Colonic mucosa (tissue), 4 donors: ENCODE measurements around the gene HLA-DRB1. TPM values are rescaled to one million over a fixed set of nuclear protein-coding genes. Genes with fewer than 3 reads are reported as not detected.

Experiments used
- DNase-seq: peaks from one replicate; pipeline ENCODE4 v3.0.0-alpha.2; 2020
- H3K27ac ChIP-seq: fragments of 200-600 bp; one replicate; pipeline ENCODE4 v1.8.0; 2021
- H3K27me3 ChIP-seq: fragments of 200-600 bp; one replicate; pipeline ENCODE4 v1.8.0; 2021
- H3K36me3 ChIP-seq: fragments of 200-600 bp; one replicate; pipeline ENCODE4 v1.8.0; 2021
- H3K4me1 ChIP-seq: fragments of 200-600 bp; one replicate; pipeline ENCODE4 v1.8.0; 2021; ENCODE audit warnings: mild to moderate bottlenecking
- H3K4me3 ChIP-seq: fragments of 200-600 bp; one replicate; pipeline ENCODE4 v1.8.0; 2021
- H3K9ac ChIP-seq, 2 donors: one replicate each; pipeline ENCODE4 v1.7.0; 2013; ENCODE audit warnings: control low read depth in 2 of 2, low read depth in 2 of 2, low read length in 2 of 2
- H3K9me3 ChIP-seq: fragments of 200-600 bp; one replicate; pipeline ENCODE4 v1.8.0; 2021
- intact Hi-C: fragments of 100-400 bp; cut with DNase I; formaldehyde crosslinking; loops from one replicate; pipeline ENCODE4 v1.14.1; 2022
- total RNA-seq, 2 donors: library from RNA; stranded (reverse); fragmentation: NEBNext Ultra II Directional in 1 of 2; extraction: Animal tissue kit (Norgen Biotek cat#: 25700) in 1 of 2; gene quantifications; one replicate each; pipeline ENCODE4 v1.2.1, GENCODE V29; 2021
- TF ChIP-seq, protein P1 (sequence below): fragments of 200-600 bp; IDR thresholded peaks from one replicate; pipeline ENCODE4 v1.8.0; 2022; ENCODE audit warnings: antibody characterized with exemption, mild to moderate bottlenecking
- donor health status: healthy.
- donor health status: DM: no; HTN: no; CAD: no.
- donor health status: DM: no; HTN: no; CAD: no.

The HLA-DRB1 gene
- total RNA-seq, 2 donors from 2014 or later: 22.5 to 39.3 TPM

- H3K9ac ChIP-seq: no peak overlapping the region
- no peaks in the 10 kb centered on the region for H3K9me3 ChIP-seq
- H3K27ac ChIP-seq: no peak overlapping the region
- no peaks in the 10 kb centered on the region for H3K36me3 ChIP-seq
- H3K4me3 ChIP-seq: no peak overlapping the region
- no peak for DNase-seq
- intact Hi-C loops: no loop called here
- TF ChIP-seq, protein P1, sequence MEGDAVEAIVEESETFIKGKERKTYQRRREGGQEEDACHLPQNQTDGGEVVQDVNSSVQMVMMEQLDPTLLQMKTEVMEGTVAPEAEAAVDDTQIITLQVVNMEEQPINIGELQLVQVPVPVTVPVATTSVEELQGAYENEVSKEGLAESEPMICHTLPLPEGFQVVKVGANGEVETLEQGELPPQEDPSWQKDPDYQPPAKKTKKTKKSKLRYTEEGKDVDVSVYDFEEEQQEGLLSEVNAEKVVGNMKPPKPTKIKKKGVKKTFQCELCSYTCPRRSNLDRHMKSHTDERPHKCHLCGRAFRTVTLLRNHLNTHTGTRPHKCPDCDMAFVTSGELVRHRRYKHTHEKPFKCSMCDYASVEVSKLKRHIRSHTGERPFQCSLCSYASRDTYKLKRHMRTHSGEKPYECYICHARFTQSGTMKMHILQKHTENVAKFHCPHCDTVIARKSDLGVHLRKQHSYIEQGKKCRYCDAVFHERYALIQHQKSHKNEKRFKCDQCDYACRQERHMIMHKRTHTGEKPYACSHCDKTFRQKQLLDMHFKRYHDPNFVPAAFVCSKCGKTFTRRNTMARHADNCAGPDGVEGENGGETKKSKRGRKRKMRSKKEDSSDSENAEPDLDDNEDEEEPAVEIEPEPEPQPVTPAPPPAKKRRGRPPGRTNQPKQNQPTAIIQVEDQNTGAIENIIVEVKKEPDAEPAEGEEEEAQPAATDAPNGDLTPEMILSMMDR: no peak
- H3K27me3 ChIP-seq: no peaks in the 10 kb centered on the region
- H3K4me1 ChIP-seq: no peaks in the 10 kb centered on the region
Measured at GRCh38 chr6:32607988-32608298, 18.3 kb upstream of the HLA-DRB1 start.

DNA sequence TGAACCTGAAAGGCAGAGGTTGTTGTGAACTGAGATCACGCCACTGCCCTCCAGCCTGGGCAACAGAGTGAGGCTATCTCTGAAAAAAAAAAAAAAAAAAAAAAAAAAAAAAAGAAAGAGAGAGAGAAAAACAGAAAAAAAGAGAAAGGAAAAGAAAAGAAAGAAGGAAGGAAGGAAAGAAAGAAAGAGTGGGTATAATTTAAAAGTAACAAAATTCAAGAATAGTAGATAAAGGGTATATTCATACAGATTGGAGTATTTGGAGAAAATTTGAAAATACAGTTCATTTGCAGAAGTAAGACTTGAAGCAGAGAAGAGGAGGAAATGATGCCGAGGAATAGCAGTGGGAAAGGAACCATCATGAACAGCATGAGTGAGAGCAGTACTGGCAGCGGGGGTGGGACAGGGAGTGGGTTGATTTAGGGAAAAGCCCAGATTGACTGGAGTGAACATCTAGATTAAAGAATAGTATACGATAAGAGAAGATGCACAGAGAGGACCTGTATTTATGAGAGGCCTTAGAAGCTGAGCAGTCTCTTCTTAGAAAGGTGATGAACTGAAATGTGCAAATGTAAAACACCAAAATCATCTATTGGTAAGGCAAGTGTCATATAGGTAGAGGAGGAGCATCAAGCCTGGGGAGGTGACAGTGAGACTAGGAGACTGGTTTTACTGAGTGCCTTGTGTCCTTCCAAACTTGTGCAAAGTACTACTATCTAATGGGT is 17.8 kb upstream of the HLA-DRB1 start:
- Histone ChIP-seq H3K4me1 (no peaks in the 10 kb centered on the region), H3K4me3 (no peak overlapping the region), H3K27ac (no peak overlapping the region), H3K27me3 (no peaks in the 10 kb centered on the region), H3K9me3 (no peaks in the 10 kb centered on the region), H3K9ac (no peak overlapping the region), H3K36me3 (no peaks in the 10 kb centered on the region)
- TF ChIP-seq, protein P1: no peak
- DNase-seq: no peak
- intact Hi-C loops: no loop called here

DNA sequence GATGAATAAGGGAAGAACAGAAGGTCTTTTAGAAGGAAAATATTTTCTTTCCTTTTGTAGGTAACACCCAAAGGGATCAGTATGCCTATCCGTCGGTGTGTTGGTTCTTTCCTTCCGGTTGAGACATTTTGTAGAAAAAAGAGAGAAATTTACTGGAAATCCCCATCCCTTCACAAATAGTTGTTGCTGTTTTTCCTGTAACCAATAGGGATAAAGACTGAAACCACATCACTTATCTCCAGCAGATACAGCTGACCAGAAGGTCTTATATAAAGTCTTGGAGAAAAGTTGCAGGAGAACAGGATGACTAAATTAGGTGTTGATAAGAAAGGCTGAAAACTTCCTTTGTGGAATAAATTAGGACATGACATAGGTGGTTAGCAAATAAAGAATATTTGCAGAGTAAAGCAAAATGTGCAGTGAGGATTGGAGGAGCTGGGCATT is 14.8 kb upstream of the HLA-DRB1 start:
- intact Hi-C loops: no loop called here
- no peak for DNase-seq
- Histone ChIP-seq H3K9me3 (no peaks in the 10 kb centered on the region), H3K27me3 (no peaks in the 10 kb centered on the region), H3K36me3 (no peaks in the 10 kb centered on the region), H3K4me1 (no peaks in the 10 kb centered on the region), H3K9ac (no peak overlapping the region), H3K27ac (no peak overlapping the region), H3K4me3 (no peak overlapping the region)
- TF ChIP-seq, protein P1: no peak

GRCh38 chr6:32603888-32604287 is 14.2 kb upstream of the HLA-DRB1 start:
- H3K4me1 ChIP-seq: no peaks in the 10 kb centered on the region

DNA sequence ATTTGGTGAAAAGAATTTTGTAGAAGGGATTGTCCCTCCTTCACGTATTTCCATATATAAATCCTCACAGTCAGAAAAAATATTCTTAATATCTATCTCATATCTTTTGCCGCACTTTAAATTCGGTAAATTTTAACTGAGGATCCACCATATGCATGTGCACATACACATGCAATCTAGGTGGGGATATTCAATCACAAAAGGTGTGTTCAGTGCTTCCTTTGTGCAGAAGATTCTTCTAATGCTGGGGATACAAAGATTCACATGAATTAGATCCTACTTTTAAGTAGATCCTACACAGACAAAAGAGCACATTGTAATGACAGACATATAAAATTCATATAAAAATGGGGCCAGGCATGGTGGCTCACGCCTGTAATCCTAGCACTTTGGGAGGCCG is 13.6 kb upstream of the HLA-DRB1 start:
- no peaks in the 10 kb centered on the region for H3K27me3 ChIP-seq
- TF ChIP-seq, protein P1: no peak
- H3K4me1 ChIP-seq: no peaks in the 10 kb centered on the region
- no peak overlapping the region for H3K4me3 ChIP-seq
- H3K27ac ChIP-seq: no peak overlapping the region
- intact Hi-C loops: no loop called here
- H3K9me3 ChIP-seq: no peaks in the 10 kb centered on the region
- no peak for DNase-seq
- H3K9ac ChIP-seq: no peak overlapping the region
- no peaks in the 10 kb centered on the region for H3K36me3 ChIP-seq

More at GRCh38 chr6:32603888-32604287, 14.2 kb upstream of the HLA-DRB1 start:
- Histone ChIP-seq H3K27ac (no peak overlapping the region), H3K27me3 (no peaks in the 10 kb centered on the region), H3K9ac (no peak overlapping the region), H3K4me3 (no peak overlapping the region), H3K36me3 (no peaks in the 10 kb centered on the region), H3K9me3 (no peaks in the 10 kb centered on the region)
- DNase-seq: no peak
- intact Hi-C loops: no loop called here
- TF ChIP-seq, protein P1: no peak
